ENCODE measurements around the gene DDX54. TPM values are rescaled to one million over a fixed set of nuclear protein-coding genes. Genes with fewer than 3 reads are reported as not detected.
"Not testable (repeated sequence)": the region's sequence is repeated elsewhere in the genome, so short reads cannot be mapped to it uniquely, and the experiment has no call there.

The DDX54 gene
- total RNA-seq, 1 donor from 2014 or later, result 11.0 TPM

- no peak for DNase-seq (ENCODE audit: low spot score in 2 of 2)
- FAIRE-seq, result no peak
These were observed 39.3 kb downstream of the DDX54 start for GRCh38 chr12:113145720-113146551.

DNA sequence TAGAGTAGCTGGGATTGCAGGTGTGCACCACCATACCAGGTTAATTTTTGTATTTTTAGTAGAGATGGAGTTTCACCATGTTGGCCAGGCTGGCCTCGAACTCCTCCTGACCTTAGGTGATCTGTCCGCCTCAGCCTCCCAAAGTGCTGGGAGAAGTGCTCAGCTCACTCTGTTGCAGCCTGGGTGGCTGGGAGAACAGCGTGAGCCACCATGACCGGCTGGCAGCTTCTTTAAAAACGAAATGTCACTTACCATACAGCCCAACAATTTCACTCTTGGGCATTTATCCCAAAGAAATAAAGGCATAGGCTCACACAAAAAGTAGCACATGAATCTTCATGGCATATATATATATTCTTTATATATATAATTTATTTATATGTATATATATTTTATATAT is 40.5 kb downstream of the DDX54 start:
- FAIRE-seq (no peak), DNase-seq (ENCODE audit: low spot score in 2 of 2) (no peak)

- DNase-seq (ENCODE audit: low spot score in 2 of 2) (no peak), FAIRE-seq (no peak)
These were observed 41.3 kb downstream of the DDX54 start for GRCh38 chr12:113143959-113144358.

DNA sequence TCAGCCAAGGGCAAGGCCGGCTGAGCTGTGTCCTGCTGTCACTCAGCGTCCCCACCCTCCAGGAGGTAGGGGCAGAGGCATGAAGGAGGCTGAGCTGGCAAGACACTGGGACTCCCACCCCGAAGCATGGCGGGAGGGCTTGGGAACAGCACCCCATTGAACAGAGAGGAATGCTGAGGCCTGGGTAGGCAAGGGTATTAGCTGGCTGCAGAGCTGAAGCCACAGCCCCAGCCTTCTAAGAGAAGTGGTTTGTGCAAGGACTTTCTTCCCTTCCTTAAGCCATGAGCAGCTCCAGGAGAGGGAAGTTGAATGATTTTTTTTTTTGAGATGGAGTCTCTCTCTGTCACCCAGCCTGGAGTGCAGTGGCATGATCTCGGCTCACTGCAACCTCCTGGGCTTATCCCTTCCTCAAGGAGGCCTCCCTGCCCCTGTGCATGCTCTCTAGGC is 42.4 kb downstream of the DDX54 start:
- DNase-seq (ENCODE audit: low spot score in 2 of 2) (no peak), FAIRE-seq (no peak)

GRCh38 chr12:113142173-113142885 is 42.9 kb downstream of the DDX54 start:
- DNase-seq (ENCODE audit: low spot score in 2 of 2) (peak in 1 of 2 donors; percentile 70), FAIRE-seq (no peak)

GRCh38 chr12:113141716-113142115 is 43.6 kb downstream of the DDX54 start:
- not testable (repeated sequence) for FAIRE-seq; DNase-seq (ENCODE audit: low spot score in 2 of 2)

DNA sequence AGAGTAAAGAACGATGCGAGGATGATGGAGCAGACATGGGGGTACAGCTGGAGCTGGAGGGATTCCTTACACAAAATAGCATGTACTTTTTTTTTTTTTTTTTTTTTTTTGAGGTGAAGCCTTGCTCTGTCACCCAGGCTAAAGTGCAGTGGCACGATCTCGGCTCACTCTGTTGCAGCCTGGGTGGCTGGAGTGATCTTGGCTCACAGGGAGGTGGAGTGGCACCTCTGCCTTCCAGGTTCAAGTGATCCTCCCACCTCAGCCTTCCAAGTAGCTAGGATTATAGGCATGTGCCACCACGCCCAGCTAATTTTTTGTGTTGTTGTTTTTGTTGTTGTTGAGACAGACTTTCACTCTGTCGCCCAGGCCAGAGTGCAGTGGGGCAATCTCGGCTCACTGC is 44.6 kb downstream of the DDX54 start:
- FAIRE-seq, result no peak

DNA sequence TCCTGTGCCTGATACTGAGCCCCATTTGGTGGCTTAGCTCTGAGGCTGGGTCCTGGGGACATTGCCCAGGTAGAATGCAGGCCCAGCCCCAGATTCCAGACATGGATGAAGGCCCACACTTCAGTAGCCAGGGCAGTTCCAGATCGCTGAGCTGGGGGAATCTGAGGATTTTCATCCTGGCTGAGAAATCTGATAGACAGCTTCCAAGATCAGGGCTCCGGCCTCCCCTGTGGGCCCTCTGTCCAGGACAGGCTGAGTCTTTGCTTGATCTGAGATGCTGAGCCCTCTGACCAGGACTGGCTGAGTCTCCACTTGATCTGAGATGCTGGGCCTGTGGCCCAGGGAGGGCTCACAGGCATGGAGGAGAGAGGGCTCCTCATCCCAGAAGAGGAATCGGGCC is 46.5 kb downstream of the DDX54 start:
- FAIRE-seq (no peak), DNase-seq (ENCODE audit: low spot score in 2 of 2) (no peak)

More for the DNA sequence above, 44.6 kb downstream of the DDX54 start:
- no peak for DNase-seq (ENCODE audit: low spot score in 2 of 2)

GRCh38 chr12:113137861-113138783 is 47.2 kb downstream of the DDX54 start:
- no peak for FAIRE-seq
- DNase-seq (ENCODE audit: low spot score in 2 of 2), result no peak

- no peak for FAIRE-seq
- DNase-seq (ENCODE audit: low spot score in 2 of 2), result no peak
These were observed 48.2 kb downstream of the DDX54 start for GRCh38 chr12:113136990-113137511.

GRCh38 chr12:113136128-113136989 is 48.9 kb downstream of the DDX54 start:
- DNase-seq (ENCODE audit: low spot score in 2 of 2), result peak in 1 of 2 donors; percentile 71

DNA sequence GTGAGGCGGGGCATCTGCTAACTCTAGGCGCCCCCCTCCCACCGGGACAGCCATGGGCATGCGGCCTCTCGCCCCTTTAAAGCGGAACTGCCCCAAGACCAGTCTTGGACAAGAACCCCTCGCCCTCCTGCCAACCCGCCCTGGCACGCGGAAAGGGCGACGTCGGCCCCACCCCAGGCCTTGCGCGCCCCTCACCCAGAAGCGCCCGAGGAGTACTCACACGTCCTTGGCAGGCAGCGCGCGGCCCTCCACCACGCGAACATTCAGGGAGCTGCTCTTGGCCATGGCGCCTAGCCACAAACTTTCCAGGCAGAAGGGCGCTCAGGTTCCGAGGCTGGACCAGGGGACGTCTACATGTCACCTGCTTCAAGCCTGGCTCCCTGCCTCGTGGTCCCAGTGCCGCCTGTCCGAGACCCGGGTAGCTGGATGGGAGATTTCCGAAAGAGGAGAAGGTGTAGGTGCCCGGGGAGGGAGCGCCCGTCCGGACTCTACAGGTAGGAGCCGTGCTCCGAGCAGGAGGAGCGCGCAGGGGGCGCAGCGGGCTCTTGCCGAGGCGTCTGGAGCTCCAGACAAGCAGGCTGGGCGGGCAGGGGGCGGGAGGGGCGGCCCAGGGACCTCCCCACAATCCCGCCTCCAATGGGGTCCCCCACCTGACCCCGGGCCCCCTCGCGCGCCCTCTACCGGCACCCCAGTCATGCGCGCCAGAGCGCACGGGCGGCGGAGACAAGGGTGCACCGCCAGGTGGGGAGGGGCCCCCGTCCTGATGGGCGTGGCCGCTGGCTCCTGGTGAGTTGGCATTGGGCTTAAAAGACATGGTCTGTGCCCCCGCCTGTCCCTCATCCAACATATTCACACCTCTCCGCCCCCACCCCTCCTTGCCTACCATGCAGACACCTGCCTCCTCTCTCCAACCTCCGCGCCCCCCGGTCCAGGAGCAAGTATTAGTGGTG is 49.8 kb downstream of the DDX54 start, which contains the start of gene RASAL1:
Gene RASAL1, minus strand, starts transcription at position 584 of the 950 bp plus-strand sequence. Its CDS starts 299 bp downstream, at position 285.
- FAIRE-seq, result no peak
- DNase-seq (ENCODE audit: low spot score in 2 of 2), result peak; percentile 70 to 72

More at GRCh38 chr12:113136128-113136989, 48.9 kb downstream of the DDX54 start:
- FAIRE-seq, result no peak

DNA sequence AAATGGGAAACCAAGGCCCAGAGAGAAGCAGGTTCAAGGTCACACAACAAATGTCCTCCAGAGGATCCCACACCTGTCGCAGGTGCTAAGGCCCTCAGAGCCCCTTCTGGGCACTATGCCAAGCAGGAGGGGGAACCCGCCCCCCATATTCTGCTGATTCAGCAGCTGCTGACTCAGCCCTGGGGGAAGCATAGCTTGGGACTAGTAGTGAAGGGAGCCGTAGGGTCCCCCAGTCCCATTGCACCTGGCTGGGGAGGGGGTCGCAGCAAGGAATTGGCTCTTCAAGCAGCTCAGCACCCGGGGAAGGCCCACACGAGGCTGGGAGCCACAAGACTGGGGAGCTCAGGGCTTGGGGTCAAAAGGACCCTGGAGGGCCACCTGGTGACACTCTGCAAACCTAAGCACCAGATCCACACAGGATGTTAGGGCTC is 50.7 kb downstream of the DDX54 start:
- no peak for FAIRE-seq
- no peak for DNase-seq (ENCODE audit: low spot score in 2 of 2)

- FAIRE-seq (no peak), DNase-seq (ENCODE audit: low spot score in 2 of 2) (no peak)
These were observed 51.2 kb downstream of the DDX54 start for GRCh38 chr12:113134071-113134470.

DNA sequence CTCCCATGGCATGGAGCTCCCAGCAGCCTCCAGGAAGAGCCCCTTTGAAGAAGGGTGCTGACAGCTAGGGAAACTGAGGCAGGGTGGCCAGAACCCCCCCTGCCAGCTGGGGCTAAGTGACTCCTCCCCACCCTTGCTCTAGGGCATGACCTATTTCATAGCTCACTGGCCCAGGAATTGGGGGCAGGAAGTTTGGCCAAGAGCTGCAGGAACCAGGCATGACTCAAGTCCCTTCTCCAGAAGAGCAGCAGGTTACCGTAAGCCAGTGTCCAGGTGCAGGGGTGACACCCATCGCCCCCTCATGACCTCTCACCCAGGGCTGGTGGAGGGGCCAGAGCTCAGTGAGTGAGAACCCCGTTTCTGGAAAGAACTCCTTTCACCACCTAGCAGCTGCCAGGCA is 51.6 kb downstream of the DDX54 start:
- no peak for DNase-seq (ENCODE audit: low spot score in 2 of 2)
- FAIRE-seq, result no peak

DNA sequence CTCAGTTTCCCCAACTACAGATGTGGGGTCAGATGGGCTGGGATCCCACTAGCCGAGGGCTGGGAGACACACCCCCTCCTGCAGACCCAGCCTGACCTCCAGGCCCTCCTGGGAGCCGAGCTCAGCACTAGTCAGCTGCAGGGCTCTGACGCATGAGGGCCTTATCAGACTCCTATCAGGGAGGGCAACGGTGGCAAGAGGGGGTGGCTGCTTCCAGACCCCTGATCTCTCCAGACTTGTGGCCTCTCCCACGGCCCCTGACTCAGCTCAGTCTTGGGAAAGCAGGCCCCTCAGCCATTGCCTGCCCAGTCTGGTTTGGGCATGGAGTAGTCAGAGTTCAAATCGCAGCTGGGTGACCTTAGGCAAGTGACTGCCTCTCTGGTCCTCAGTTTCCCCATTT is 52.2 kb downstream of the DDX54 start:
- DNase-seq (ENCODE audit: low spot score in 2 of 2) (no peak), FAIRE-seq (no peak)

DNA sequence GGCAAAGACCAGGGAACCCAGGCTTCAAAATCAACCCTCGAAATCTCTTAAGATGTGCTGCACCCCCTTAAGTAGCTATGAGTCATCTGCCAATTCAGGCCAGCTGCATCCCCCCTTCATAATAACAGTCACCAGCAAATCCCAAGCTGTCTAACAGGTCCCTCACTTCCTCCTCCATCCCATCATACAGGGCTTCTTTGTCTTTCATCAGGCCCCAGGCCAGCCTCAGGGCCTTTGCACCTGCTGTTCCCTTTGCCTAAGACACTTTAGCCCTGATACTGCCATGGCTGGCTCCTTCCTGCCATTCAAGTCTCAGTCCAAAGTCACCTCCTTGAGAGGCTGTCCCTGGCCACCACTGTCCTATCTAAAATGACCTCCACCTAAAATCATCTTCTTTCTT is 53.7 kb downstream of the DDX54 start:
- DNase-seq (ENCODE audit: low spot score in 2 of 2) (no peak), FAIRE-seq (no peak)

Data from frontal cortex (tissue), 4 donors.